ENCODE data around the gene MED27.

GRCh38 chr9:131981116-131981776 lies 98.4 kb downstream of the MED27 start:
- TF ChIP-seq CTCF (conservative IDR thresholded peaks at IDR 0.05) = no peak
- TF ChIP-seq ZFX (IDR thresholded peaks at IDR 0.05) = no peak

Measured in C4-2B (cell line).